ENCODE data around the gene RCE1.

Gene RCE1

GRCh38 chr11:66857234-66857926 is 14.1 kb downstream of the RCE1 start:
- DNase-seq (ENCODE audit: low read depth in 2 of 2): no peak

- no peak for DNase-seq (ENCODE audit: low read depth in 2 of 2)
These were observed 14.6 kb downstream of the RCE1 start for GRCh38 chr11:66857927-66858185.

- no peak for DNase-seq (ENCODE audit: low read depth in 2 of 2)
These were observed 15.1 kb downstream of the RCE1 start for GRCh38 chr11:66858186-66858938.

DNA sequence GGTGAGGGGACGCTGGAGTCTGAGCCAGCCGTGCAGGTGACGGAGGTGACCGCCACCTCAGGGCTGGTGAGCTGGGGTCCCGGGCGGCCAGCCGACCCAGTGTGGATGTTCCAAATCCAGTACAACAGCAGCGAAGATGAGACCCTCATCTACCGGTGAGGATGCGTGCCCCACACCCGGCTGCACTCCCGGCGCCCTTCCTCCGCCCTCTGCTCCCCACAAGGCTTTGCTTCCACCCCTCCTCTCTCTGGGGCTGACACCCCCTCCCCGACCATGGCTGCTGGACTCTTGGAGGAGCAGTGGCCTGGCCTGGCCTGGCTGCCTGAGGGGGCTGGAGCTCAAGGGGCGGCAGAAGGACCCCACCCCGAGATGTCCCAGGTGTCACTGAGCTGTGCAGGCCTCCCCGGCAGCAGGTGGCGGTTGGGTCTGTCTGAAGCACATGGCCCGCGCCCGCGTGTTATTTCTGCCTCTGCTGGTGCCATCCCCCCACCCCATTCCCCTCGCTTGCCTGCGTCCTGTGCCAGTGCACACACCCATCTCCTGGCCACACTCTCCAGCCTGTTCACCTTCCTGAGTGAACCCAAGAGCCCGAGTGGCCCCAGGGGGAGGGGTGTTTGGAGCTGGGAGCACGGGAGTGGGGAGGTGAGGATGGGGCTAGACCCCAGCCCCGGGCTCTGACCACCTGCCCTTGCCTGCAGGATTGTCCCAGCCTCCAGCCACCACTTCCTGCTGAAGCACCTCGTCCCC is 15.9 kb downstream of the RCE1 start:
- no peak for DNase-seq (ENCODE audit: low read depth in 2 of 2)

DNA sequence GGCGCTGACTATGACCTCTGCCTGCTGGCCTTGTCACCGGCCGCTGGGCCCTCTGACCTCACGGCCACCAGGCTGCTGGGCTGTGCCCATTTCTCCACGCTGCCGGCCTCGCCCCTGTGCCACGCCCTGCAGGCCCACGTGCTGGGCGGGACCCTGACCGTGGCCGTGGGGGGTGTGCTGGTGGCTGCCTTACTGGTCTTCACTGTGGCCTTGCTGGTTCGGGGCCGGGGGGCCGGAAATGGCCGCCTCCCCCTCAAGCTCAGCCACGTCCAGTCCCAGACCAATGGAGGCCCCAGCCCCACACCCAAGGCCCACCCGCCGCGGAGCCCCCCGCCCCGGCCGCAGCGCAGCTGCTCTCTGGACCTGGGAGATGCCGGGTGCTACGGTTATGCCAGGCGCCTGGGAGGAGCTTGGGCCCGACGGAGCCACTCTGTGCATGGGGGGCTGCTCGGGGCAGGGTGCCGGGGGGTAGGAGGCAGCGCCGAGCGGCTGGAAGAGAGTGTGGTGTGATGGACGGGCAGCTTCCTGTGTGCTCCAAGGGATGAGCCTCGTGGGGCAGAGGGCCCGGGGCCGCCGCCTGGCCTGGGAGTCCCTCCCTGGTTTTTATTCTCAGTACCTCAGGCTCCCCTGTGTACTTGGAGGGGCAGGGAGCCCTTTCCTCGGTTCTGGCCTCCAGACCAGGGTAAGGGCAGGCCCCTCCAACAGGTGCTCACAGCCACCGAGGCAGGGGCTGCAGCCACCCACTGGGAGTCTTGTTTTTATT is 16.6 kb downstream of the RCE1 start:
- no peak for DNase-seq (ENCODE audit: low read depth in 2 of 2)

GRCh38 chr11:66860449-66860831 is 17.2 kb downstream of the RCE1 start:
- no peak for DNase-seq (ENCODE audit: low read depth in 2 of 2)

DNA sequence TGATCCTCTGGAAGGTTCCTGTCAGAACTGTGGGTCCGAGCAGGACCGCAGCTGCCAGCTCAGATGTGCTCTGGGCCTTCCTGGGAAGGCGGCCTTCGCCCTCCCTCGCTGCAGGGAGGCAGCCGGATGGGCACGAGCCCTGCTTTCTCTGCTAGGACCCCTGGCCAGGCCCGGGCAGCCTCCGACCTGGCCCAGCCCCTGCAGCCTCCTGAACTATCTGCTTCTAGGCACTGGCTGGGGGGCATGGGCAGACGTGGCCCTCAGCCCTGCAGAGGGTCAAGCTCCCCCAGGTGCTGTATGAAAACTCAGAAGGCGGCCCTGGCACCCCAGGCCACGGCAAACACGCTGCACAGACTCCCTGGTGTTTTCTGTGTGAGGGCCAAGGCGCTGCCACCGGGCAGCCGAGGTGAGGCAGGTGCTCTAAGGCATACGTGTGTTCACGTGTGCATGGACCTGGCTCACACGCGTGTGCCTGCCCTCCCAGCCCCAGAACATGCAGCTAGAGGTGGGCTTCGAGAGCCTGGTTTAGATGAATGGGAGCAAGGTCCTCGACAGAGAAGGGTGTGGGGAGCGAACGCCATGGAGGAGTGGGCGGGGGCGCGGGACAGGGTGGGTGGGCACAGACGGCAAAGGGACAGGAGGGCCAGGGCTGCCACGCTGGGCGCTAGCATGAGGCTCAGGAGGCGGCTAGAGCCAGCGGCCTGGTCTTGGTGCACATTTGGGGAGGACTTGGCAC is 18.0 kb downstream of the RCE1 start:
- no peak for DNase-seq (ENCODE audit: low read depth in 2 of 2)

- DNase-seq (ENCODE audit: low read depth in 2 of 2): no peak
These were observed 18.7 kb downstream of the RCE1 start for GRCh38 chr11:66861774-66862558.

DNA sequence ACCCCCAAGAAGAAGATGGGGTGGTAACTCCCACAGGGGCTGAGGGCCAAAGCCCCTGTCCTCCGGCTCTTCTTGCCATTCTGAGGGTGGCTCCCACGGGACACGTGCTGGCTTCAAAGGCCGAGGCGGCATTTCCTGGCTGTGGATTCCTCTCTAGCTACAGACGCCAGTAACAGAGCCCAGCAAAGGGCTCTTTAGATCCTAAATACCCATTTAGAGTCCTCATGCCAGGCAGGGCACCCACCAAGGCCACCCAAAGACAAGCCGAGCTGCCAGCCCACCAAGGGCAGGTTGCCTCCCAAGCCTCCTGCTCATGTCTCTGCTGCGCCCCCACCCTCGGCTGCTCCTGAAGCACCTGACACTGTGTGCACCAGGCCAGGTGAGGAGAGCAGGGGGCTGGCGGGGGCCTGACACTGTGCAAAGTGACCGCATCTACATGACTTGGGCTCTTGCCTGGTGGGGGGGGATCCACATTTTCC is 19.4 kb downstream of the RCE1 start:
- DNase-seq (ENCODE audit: low read depth in 2 of 2): no peak

GRCh38 chr11:66863428-66864125 is 20.3 kb downstream of the RCE1 start:
- no peak for DNase-seq (ENCODE audit: low read depth in 2 of 2)

- no peak for DNase-seq (ENCODE audit: low read depth in 2 of 2)
These were observed 21.1 kb downstream of the RCE1 start for GRCh38 chr11:66864172-66864901.

DNA sequence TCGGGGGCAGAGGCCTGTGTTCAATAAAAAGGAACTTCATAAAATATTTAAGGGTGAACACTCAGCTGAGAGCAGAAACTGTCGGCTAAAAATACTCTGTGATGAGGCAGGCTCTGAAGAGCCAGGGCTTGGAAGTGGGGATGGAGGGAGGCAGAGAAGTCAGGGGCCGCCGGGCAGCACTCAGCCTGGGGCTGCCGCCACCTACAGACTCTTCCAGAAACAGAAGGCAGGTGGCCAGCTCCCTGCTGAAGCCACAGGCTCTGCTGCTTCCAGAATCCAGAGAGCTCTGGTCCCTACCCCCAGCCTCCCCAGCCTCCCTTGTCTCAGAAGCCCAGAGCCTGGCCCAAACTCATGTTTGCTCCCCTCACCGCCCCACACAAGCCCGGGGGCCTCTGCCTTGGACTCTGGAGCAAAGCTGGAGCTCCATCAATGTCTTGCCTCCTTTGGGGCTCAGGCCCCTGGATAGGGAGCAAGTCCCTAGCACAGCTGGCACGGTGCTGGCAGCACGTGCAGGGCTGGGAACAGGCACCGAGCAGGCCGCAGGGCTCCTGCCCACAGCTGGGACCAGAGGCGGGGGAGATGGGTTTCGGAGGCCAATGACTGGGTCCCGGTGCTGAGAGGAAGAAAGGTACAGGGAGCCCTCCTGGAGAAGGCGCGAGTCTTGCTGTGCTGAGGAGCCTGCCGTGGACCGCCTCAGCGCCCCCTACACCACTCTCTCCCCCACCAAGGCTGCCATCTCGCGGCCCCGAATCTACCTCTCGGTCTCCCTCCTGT is 21.9 kb downstream of the RCE1 start:
- no peak for DNase-seq (ENCODE audit: low read depth in 2 of 2)

DNA sequence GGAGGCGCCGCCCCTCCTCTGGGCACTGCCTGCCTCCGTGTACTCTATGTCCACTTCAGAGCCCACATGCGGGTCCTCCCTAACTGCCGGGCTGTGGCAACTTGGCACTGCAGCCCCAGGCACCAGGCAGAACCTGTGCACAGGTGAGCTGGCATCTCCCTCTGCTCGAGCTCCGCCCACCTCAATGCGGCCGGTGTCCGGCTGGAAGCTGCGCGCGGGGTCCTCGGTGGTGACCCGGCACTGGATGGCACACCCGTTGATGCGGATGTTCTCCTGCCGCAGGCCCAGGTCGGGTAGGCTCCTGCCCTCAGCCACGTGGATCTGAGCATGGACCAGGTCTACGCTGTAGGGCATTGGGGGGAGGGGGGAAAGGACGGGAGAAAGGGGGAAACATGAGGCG is 22.8 kb downstream of the RCE1 start:
- no peak for DNase-seq (ENCODE audit: low read depth in 2 of 2)

- DNase-seq (ENCODE audit: low read depth in 2 of 2): no peak
These were observed 23.3 kb downstream of the RCE1 start for GRCh38 chr11:66866511-66866986.

GRCh38 chr11:66867425-66868040 is 24.3 kb downstream of the RCE1 start:
- no peak for DNase-seq (ENCODE audit: low read depth in 2 of 2)

GRCh38 chr11:66868082-66868725 is 25.0 kb downstream of the RCE1 start:
- DNase-seq (ENCODE audit: low read depth in 2 of 2): no peak
